ENCODE measurements around the gene CAPN7. TPM values are rescaled to one million over a fixed set of nuclear protein-coding genes. Genes with fewer than 3 reads are reported as not detected.

CAPN7 gene
- total RNA-seq, 4 donors from 2014 or later: 33.8 to 153 (median 69.7) TPM

GRCh38 chr3:15221574-15222217, 15.7 kb downstream of the CAPN7 start:
- peaks cover 0 to 92% of the 10 kb centered on the region in 2 donors for H3K36me3 ChIP-seq
- no peak for DNase-seq
- H3K4me1 ChIP-seq: peaks cover 23 to 44% of the 10 kb centered on the region in 2 donors
- ATAC-seq: no peak
- H3K9me3 ChIP-seq: no peaks in the 10 kb centered on the region
- no peak overlapping the region for H3K27ac ChIP-seq
- intact Hi-C loops (cut with DNase I; ENCODE audit: low total_unique reads): loop anchor here (10.0 kb wide), 1 partner anchor 363 kb away; no protein-coding TSS in a partner anchor
- no peaks in the 10 kb centered on the region for H3K27me3 ChIP-seq
- TF ChIP-seq CTCF (IDR thresholded peaks at IDR 0.05 in 4 of 5, conservative IDR thresholded peaks at IDR 0.05 in 1 of 5): no peak
- no peak for TF ChIP-seq POLR2A (IDR thresholded peaks at IDR 0.05)
- no peak overlapping the region for H3K4me3 ChIP-seq
- in situ Hi-C loops (cut with MboI; ENCODE audit: low sequenced_read_pairs in 4 of 4): loop anchor here in 3 of 4 donors (25.0 kb wide), 2 partner anchors 284 to 341 kb away; partner anchors contain the start of gene NR2C2 (in 2 of the 3)

GRCh38 chr3:15223685-15224572, 17.9 kb downstream of the CAPN7 start:
- TF ChIP-seq POLR2A (IDR thresholded peaks at IDR 0.05) (no peak), CTCF (IDR thresholded peaks at IDR 0.05 in 4 of 5, conservative IDR thresholded peaks at IDR 0.05 in 1 of 5) (no peak)
- no peak for ATAC-seq
- DNase-seq: no peak
- Histone ChIP-seq H3K4me3 (no peak overlapping the region), H3K27ac (no peak overlapping the region), H3K4me1 (peaks cover 11 to 22% of the 10 kb centered on the region in 2 donors), H3K9me3 (no peaks in the 10 kb centered on the region), H3K27me3 (no peaks in the 10 kb centered on the region), H3K36me3 (peaks cover 0 to 84% of the 10 kb centered on the region in 2 donors)
- in situ Hi-C loops (cut with MboI; ENCODE audit: low sequenced_read_pairs in 4 of 4): loop anchor here in 3 of 4 donors (25.0 kb wide), 2 partner anchors 287 to 338 kb away; partner anchors contain the start of gene NR2C2 (in 2 of the 3)
- intact Hi-C loops (cut with DNase I; ENCODE audit: low total_unique reads): loop anchor here (10.0 kb wide), 1 partner anchor 361 kb away; no protein-coding TSS in a partner anchor

- TF ChIP-seq POLR2A (IDR thresholded peaks at IDR 0.05) (no peak), CTCF (IDR thresholded peaks at IDR 0.05 in 4 of 5, conservative IDR thresholded peaks at IDR 0.05 in 1 of 5) (no peak)
- Histone ChIP-seq H3K36me3 (peaks cover 0 to 79% of the 10 kb centered on the region in 2 donors), H3K27me3 (no peaks in the 10 kb centered on the region), H3K4me1 (no peaks in the 10 kb centered on the region), H3K4me3 (no peak overlapping the region), H3K27ac (no peak overlapping the region), H3K9me3 (no peaks in the 10 kb centered on the region)
- in situ Hi-C loops (cut with MboI; ENCODE audit: low sequenced_read_pairs in 4 of 4) (no loop called here), intact Hi-C loops (cut with DNase I; ENCODE audit: low total_unique reads) (loop anchor here (10.0 kb wide), 1 partner anchor 357 kb away; no protein-coding TSS in a partner anchor)
- ATAC-seq (no peak), DNase-seq (no peak)
Observed at GRCh38 chr3:15228147-15228546, 22.1 kb downstream of the CAPN7 start.

GRCh38 chr3:15229262-15229661, 23.2 kb downstream of the CAPN7 start:
- Histone ChIP-seq H3K4me1 (no peaks in the 10 kb centered on the region), H3K27ac (no peak overlapping the region), H3K27me3 (no peaks in the 10 kb centered on the region), H3K4me3 (no peak overlapping the region), H3K9me3 (no peaks in the 10 kb centered on the region), H3K36me3 (peaks cover 2 to 79% of the 10 kb centered on the region in 2 donors)
- TF ChIP-seq CTCF (IDR thresholded peaks at IDR 0.05 in 4 of 5, conservative IDR thresholded peaks at IDR 0.05 in 1 of 5) (no peak), POLR2A (IDR thresholded peaks at IDR 0.05) (no peak)
- DNase-seq (no peak), ATAC-seq (no peak)
- intact Hi-C loops (cut with DNase I; ENCODE audit: low total_unique reads) (loop anchor here (10.0 kb wide), 1 partner anchor 356 kb away; no protein-coding TSS in a partner anchor), in situ Hi-C loops (cut with MboI; ENCODE audit: low sequenced_read_pairs in 4 of 4) (no loop called here)
